HG02884 (cell line): ENCODE data around the gene EHMT1.

Experiments
- ATAC-seq: cut with Tn5 transposase; IDR thresholded peaks from one replicate; pipeline ENCODE4 v1.9.1; 2021; ENCODE audit warnings: mild to moderate bottlenecking, moderate library complexity; ENCODE audit not compliant: unreplicated experiment

The EHMT1 gene

DNA sequence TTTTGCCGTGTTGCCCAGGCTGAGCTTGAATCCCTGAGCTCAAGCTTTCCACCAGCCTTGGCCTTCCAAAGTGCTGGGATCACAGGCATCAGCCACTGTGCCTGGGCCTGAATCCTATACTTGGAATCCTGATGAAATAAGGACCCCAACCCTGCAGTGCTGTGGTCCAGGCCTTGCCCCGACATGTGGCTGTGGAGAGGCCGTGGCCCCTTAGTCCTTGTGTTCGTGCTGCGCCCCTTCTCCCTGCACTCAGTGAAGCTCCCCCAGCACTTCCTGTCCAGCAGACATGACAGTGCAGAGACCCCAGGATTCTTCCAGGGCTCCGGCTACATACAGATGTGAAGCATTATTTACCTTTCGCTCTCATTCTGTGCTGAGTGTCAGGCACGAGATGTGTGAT is 52.9 kb downstream of the EHMT1 start:
- ATAC-seq, result no peak

DNA sequence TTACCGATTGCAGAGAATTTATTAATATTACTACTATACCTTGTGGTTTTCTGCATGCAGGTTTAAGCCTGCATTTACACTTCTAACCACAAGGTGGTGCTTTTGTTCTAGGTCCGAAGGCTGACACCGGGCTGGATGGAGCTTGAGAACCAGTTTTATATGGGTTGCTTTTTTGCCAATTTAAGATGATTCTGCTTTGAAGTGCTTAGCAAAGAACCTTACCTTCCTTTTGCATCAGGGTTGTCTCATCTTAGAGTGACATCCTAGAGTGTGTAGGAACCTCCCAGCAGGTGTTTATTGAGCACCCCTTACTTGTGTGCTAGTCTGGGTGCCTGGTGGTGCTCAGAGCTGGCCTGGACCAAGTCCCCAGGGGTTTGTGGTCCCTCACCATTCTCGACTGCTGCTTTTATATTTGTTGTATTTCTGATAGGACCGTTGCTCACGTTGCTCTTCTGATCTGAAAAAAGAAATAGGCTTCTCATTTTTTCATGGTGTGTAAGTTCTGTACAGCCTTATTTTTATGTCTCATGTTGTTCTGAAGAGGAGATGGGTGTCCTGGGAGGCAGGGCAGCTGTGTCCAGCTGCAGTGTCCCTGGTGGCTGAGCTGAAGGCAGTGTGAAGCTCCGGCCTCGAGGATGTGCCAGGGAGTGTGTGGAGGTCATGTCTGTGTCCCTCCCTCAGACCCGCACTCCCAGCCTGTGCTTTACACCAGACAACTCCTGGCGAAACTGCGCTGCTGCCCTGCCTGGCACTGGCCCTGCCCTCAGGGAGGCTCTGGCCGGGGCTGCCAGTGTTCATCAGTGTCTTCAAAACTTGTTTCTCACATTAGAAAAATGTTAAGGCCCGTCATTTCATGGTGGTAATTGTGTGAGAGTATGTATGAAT is 54.3 kb downstream of the EHMT1 start:
- no peak for ATAC-seq

DNA sequence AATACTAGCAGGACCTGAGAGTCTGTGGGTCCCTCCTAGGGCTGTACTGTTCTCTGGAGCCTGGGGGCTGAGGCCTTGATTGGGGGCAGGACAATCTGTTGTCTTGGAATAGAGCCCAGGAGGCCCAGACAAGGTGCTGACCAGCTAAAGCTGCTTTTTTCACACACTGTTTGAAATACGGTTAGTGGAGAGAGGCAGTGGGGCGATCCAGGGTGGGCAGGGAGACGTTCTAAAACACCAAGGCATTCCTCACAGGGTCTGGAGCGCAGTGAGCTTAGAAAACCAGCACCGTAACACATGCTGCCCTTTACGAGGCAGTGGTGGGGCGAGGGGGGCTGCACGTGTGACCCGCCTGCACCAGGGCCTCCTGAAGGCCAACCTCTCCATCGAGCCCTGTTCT is 55.1 kb downstream of the EHMT1 start:
- no peak for ATAC-seq

DNA sequence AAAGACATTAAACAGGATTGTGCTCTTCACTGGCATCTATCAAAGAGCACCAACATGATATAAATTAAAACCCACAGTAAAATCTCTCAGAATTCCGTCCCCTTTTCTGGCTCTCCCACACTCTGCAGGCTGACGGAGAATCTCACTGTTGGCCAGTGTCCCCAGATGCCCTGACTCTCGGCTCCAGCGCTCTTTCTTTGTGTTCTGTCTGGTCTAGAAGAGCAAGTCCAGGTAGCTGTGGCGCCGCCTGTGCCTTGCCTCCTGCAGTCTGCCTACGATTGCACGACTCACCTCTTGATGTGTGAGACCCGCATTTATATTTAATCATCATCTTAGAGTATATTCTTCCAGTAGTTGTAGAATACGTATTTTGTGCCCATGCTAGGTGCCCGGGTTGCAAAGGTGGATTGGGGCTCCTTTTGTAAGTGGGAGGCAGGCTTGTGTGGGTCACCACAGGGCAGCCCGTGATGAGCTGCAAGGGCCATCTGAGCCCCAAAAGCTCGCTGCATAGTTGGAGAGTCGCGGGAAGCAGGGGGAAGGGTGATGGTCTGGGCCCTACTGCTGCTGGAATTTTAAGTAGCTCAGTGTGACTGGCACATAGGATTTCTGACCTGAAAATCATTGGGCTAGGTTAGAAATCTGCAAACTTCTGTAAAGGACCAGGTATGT is 55.6 kb downstream of the EHMT1 start:
- no peak for ATAC-seq

DNA sequence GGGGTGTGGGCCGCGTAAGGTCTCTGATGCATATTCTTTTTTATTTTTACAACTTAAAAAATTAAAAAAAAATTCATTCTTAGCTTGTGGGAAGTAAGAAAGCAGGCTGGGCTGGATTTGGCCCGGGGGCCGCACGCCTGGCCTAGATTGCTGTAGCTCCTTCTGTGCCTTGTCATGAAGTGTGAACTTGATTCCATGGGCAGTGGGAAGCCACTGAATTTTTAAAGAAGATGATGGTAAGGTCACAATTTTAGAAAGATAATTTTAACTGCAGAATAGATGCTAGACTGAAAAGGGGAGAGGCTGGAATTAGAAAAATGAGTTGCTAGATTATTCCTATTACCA is 56.1 kb downstream of the EHMT1 start:
- no peak for ATAC-seq

DNA sequence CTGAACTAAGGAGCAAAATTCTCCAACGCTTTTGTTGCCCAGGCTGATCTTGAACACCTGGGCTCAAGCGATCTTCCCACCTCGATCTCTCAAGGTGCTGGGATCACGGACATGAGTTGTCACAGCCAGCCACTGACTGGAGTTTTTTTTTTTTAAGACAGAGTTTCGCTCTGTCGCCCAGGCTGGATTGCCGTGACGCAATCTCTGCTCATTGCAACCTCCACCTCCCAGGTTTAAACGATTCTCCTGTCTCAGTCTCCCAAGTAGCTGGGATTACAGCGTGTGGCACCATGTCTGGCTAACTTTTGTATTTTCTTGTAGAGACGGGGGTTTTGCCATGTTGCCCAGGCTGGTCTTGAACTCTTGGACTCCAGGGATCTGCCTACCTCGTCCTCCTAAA is 58.2 kb downstream of the EHMT1 start:
- ATAC-seq, result no peak

DNA sequence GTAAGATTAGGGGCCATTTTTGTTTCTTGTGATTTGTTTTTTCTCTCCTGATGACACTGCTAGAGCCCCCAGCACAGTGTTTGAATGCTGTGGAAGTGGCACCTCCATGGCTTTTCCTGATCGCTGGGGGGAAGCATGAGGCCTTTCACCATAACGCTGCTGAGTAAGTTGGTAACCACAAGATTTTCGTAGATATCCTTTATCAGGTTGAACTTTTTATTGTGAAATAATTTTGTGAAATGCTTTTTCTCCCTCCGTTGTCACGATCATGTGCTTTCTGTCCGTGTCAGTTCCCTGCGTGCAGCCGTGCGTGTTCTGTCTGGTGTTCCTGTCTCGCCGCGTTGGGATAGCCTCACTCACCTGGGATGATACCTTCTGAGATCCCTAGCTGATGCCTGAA is 59.4 kb downstream of the EHMT1 start:
- ATAC-seq, result no peak

DNA sequence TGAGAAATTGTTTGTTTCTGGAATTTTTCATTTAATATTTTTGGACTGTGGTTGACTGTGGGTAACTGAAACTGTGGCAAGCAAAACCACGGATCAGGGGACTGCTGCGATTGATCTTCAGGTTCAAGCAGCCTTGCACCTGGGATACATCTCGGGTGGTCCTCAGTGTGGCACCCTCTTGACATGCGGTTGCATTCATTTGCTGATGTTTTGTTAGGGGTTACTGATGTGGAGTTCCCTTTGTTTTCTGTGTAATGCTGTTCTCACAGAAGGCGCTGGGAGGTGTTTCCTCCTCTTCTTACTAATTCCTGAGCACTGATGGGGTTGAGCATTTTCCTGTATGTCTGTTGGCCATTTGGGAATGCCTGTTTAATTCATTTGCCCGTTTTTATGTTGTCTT is 60.4 kb downstream of the EHMT1 start:
- ATAC-seq, result no peak

DNA sequence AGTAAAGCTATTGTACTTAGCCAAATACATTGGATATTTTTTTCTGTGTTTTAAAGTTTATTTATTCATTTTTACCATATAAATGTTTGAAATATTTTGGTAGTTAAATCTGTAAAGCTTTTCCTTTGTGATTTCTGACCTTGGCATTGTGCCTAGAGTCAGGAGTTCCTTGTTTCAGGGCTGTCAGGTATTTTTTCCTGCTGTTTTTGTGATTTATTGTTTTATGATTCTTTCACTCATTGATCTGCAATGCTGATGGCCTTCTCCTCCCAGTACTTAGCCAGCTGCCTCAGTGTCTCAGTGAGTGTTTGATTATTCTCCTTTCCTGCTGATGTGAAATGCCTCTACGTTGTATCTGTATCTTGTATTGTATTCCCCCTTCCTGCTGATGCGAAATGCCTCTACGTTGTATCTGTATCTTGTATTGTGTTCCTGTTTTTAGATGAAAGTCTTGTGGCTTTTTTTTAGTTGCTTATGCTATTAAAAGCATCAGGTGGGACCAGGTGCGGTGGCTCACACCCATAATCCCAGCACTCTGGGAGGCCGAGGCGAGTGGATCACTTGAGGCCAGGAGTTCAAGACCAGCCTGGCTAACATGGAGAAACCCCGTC is 61.0 kb downstream of the EHMT1 start:
- ATAC-seq, result no peak

DNA sequence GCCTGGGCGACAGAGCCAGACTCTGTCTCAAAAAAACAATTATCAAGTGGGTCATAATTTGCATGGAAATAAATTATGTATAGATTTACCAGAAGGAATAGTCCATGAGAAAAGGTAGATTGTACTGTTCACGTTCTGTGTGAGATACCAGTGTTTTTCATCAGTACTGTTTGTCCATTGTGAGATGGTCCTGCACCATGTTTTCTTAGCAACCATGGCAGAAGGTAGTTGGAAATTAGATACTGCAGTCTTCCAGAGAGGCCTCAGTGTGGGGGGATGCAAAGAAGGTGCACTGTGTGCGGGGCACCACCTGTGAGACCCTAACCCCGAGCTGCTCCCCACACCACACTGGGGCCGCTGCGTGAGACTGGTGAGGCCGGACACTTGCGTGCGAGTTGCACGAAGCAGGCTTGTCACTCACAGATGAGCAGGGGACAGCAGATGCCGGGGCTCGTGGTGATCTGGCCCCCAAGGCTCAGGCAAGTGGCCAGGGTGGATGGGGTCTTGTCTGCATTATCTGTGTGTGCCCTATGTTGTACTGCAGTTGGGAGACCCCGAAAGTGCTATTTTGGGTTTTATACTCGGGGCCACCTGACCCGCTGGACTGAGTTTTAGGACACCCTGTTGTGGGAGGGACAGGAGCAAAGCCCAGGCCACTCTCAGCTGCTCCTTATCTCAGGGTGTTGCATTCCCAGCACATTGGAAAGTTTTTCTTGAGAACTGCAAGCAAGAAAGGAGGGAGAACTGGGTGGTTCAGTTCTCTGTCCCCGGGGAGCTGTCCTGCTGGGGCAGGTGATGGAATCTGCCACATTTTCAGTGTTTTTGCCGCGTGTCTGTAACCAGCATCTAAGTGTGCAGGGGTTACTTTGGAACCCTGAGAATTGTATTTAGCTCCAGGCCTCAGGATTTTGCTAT is 61.9 kb downstream of the EHMT1 start:
- no peak for ATAC-seq

DNA sequence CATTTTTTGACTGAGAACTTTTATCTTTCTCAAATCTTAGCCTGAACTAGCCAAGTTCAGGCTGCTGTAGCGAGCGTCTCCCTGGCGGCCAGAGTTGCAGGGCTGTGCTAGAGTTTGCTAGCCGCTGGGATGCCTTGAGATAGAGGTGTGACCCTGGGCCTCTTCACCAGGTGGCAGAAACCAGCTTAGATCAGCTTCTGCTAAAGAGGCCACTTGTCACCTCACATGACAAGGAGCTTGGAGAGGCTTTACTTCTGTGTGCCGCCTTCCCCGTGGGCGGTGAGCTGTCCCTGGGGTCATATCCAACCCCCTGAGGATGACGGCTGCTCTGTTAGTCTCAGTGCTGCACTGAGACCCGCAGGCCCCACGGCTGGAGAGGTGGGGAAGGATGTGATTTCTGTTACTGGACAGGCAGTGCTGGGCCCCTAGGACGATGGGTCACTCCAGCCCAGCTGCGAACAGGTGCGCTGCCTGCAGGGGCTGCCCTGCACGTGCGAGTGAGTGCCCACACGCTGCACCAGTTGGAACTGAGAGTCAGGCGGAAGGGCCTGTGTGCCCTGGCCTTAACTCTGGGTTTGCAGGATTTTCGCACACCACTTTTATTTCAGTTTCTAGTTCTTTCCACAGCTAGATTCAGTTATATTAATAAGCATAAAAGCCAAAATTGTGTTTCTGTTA is 63.8 kb downstream of the EHMT1 start:
- no peak for ATAC-seq

DNA sequence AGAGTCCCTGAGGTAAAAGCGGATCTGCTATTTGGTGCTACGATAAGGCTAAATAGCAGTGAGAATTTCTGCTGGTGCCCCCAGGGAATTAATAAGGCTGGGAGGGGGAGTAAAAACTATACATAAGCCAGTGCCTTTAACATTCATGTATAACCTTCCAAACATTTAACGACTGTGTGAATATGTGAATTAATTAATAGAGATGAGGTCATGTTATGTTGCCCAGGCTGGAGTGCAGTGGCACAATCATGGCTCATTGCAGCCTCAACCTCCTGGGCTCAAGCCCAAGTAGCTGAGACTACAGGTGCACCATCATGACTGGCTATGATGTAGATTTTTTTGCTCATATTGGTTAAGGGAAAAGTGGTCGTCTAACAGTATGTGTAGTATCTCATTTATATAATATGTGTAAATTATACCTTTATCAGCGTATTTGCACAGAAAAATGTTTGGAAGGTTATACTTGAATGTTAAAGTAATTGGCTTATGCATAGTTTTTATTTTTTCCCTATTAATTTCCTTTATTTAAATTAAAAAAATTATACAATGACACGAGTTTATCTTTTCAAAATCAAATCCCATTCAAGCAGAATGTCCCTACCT is 64.6 kb downstream of the EHMT1 start:
- no peak for ATAC-seq

DNA sequence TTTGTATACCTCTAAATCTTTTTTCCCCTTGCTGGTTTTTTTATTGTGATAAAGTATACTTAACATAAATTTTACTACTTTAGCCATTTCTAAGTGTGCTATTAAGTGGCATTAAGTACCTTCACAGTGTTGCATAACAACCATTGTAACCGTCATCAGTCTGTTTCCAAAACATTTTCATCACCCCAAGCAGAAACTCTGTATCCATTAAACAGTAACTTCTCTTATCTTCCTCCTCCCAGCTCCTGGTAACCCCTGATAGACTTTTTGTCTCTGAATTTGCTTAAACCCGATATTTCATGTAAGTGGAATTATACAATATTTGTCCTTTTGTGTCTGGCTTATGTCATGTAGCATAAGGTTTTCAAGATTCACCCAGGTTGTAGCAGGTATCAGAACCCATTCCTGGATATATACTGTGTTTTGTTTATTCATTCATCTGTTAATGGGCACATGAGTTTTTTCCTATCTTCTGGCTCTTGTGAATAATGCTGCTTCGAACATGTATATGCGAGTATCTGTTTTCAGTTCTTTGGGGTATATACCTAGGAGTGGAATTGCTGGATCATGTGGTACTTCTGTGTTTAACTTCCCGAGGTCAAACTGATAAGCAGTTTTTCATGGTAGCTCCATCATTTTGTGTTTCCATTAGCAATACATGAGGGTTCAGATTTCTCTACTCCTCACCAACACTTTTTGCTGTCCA is 66.4 kb downstream of the EHMT1 start:
- ATAC-seq, result no peak

DNA sequence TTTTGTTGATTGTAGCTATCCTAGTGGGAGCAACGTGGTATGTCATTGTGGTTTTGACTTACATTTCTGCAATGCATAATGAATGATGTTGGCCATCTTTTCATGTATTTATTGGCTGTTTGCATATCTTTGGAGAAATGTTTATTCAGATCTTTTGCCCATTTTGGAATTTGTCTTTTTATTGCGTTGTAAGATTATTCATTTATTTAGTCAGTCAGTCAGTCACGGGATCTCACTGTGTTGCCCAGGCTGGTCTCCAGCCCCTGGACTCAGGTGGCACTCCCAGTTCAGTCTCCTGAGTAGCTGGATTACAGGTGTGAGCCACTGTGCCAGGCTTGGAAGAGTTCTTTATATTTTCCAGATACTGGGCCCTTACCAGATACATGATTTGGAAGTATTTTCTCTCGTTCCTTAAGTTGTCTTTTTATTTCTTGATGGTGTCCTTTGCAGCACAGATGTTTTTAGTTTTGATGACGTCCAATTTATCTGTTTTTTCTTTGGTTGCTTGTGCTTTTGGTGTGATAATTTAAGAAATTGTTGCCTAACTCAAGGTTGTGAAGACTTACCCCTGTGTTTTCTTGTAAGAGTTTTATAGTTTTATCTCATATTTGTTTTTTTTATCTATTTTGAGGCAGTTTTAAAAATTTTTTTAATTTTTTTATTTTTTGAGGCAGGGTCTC is 67.1 kb downstream of the EHMT1 start:
- ATAC-seq, result no peak

DNA sequence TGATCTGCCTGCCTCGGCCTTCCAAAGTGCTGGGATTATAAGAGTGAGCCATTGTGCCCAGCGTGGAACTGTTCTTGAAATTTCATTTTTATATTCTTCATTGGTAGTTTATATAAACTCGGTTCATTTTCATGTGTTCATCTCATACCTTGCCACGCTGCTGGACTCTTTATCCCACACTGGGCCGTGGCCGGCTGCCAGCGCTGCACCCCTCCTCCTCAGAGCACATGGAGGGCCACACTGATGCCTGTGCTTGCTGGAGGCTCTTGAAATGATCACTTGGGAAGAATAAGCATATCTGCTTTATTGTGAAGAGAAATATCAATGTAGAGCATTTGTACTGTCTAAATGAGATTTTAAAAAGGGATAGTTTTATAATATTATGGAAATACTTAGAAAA is 69.5 kb downstream of the EHMT1 start:
- no peak for ATAC-seq

DNA sequence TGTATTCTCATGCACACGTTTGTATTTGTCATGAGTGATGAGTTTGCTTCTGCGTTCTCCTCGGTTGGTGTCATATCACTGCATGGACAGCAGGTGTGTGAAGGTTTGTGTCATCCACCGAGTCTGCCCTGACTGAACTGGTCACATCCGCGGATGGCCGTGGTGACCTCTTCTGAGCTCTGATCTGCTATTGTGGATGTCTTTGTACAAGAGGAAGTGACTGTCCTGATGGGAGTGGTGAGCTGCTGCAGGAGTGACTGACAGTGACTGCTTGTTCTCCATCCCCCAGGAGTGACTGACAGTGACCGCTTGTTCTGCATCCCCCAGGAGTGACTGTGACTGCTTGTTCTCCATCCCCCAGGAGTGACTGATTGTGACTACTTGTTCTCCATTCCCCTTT is 69.9 kb downstream of the EHMT1 start:
- ATAC-seq, result no peak

DNA sequence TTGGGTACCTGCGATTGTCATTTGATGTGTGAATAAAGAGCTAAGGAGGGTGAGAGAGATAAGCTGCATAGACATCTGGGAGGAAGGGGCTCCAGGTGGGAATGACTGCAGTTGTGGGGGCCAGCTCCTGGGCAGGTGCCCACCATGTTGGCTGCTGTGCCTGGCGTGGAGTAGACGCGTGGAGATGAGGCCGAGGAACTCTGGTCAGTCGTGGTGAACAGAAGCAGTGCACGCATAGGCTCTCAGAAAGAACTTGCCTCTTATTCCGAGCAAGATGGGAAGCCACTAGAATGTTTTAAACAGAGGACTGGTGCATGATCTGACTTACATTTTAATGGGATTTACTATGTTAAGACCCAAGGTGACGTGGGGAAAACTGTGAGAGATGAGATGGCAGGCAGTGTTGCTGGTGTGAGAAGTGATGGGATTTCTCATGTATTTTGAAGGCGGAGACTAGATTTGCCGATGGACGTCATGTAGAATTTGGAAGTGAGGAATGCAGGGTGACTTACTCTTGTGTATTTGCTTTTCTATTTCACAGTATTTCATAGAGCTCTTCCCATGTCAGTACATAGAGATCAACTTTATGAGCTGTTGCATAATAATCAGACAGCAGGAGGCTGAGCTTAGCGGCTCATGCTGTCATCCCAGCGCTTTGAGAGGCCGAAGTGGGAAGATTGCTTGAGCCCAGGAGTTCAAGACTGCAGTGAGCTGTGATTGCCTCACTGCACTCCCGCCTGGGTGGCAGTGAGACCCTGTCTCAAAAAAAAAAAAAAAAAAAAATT is 71.1 kb downstream of the EHMT1 start:
- ATAC-seq, result no peak

DNA sequence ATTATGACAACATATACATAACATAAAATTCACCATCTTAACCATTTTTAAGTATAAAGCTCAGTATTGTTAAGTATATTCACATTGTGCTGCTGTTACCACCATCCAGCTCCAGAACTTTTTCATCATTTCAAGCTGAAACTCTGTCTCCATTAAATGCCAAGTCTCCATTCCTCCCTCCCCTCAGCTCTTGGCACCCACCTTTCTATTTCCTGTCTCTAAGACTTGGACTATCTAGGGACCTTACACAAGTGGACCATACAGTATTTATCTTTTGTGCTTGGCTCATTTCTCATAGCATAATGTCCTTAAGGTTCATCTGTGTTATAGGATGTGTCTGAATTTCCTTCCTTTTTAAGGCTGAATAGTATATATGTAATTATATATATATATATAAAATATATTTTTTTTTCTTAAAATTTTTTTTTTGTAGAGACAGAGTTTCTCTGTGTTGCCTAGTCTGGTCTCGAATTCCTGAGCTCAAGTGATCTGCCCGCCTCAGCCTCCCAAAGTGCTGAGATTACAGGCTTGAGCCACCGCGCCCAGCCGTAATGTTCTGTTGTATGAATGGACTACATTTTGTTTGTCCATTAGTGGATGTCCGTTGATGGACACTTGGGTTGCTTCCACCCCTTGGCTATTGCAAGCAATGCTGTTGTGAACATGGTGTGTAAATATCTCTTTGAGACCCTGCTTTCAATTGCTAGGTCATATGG is 72.3 kb downstream of the EHMT1 start:
- no peak for ATAC-seq
